Measurements from ENCODE around the gene MED10.

The MED10 gene, protein sequence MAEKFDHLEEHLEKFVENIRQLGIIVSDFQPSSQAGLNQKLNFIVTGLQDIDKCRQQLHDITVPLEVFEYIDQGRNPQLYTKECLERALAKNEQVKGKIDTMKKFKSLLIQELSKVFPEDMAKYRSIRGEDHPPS
- total RNA-seq, result 23.4 to 26.1 reads per million in 2 donors

DNA sequence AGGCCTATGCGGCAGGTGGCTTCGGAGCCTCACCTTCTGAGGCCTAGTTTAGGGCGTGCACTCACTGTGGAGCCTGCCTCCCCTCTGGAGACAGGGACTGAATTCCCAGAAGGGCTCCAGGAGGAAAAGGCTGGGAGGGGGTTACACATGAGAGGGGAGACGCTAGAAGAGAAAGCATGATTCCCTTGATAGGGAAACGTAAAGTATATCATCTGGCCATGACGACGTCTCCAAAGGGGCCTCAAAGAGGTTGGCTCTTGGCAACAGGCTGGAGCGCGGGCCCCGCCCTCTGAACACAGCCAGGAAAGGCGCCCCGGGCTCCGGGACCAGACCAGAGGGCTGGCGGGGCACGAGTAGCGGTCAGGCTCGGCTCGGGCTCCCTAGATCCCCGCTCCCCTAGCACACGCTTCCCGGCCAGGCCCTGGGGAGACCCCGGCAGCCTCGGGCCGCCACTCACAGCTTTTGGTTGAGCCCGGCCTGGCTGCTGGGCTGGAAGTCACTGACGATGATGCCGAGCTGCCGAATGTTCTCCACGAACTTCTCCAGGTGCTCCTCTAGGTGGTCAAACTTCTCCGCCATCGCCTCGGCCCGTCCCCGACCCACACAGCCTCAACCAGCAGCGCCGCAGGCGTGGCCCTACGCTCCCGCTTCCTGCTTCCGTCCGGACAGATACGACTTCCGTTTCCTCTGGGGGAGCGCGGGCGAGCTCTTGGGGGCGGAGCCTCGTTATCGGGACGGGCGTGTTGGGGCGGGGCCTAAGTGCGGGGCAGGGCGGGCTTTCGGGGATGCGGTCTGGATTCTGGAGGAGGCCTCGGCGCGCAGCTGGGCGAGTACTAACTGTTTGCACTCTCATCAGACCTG lies at the start of gene MED10:
MED10 (minus strand) TSS at position 643 of the 861 bp plus-strand sequence; CDS start at position 579, 64 bp downstream.
- peak; percentile 88 to 96 (median 92) for DNase-seq

DNA sequence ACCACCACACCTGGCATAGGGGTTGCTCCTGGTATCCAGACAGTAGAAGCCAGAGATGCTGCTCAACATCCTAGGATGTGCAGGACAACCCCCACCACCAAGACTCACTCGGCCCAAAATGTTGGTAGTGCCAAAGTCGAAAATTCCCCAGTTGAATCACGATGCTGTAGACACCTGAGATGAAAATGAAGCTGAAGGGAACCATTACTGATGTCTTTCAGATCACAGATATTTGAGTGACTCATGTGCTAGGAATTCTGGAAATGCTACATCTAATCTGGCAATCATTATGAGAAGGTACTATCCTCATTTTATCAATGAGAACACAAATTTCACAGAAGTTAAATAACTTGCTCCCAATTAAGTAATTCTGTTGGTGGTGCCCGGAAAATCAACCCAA lies 49.3 kb upstream of the MED10 start:
- DNase-seq, result no peak

DNA sequence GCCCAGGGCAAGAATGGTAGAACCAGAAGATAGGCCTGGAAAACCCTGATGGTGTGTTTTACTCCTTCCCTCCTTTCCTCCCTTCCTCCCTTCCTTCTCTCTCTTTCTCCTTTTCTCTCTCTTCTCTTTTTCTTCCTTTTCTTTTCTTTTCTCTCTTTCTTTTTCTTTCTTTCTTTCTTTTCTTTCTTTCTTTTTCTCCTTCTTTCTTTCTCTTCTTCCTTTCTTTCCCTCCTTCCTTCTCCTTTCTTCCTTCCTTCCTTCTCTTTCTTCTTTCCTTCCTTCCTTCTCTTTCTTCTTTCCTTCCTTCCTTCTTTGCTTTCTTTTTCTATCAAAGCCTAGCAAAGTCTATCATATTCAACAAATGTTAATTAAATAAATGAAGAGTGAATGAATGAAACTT lies 46.4 kb upstream of the MED10 start:
- DNase-seq, result no peak

DNA sequence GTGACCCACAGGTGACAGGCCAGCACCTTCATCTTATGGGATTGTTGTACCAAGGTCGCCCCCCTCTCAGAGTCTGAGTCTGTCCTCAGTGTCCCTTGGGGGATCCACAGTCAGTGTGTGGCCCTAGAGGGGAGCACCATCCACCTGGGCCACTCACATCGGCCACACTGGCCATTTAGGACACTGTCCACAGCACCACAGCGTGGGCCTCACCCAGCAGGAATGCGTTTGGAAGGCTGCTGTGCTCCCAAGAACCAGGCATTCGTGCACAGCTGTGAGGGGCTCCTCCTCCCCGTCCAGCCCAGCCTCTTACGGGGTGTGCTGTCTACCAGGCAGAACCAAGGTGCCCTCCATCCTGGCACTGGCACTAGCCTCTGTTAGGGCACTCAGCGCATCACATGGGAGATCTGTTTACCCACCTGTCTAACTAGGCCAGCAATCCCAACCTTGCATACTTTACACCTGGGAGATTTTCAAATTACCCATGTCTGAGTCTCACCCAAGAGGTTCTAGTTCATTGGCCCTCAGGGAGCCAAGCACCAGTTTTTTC lies 45.8 kb upstream of the MED10 start:
- no peak for DNase-seq

DNA sequence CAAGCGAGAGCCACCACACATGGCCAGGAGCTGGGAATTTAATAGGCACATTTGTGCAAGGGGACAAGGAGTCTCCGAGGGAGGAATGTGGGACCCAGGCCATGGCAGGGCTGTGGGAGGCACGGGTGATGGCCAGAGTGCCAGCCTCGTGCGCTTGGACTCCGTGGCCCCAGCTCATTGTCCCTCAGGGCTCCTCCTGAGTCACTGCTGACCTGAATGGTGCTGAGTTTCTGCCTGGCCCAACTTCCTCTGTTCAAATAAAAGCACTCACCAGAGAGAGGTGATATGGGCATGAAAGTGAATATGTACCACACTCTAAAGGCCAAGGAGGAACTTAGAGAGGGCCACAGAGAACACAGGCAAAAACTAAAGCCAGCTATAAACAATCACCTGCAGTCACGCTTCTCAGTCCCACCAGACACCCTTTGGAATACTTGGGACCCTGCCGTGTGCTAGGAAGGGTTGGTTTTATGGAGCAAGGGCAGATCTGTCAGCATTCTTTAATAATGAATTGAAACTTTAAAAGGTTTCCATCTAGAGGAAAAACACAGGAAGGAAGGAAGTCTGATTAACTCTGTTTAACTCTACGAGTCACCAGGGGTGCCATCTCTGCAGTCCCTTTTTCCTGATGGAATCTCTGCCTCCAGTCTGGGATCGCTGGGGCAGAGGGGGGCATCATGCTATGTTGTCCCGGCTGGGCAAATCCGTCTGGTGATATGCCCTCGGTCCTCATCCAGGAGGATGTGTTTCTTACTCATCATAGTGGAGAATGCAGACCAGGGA lies 45.2 kb upstream of the MED10 start:
- DNase-seq, result no peak

DNA sequence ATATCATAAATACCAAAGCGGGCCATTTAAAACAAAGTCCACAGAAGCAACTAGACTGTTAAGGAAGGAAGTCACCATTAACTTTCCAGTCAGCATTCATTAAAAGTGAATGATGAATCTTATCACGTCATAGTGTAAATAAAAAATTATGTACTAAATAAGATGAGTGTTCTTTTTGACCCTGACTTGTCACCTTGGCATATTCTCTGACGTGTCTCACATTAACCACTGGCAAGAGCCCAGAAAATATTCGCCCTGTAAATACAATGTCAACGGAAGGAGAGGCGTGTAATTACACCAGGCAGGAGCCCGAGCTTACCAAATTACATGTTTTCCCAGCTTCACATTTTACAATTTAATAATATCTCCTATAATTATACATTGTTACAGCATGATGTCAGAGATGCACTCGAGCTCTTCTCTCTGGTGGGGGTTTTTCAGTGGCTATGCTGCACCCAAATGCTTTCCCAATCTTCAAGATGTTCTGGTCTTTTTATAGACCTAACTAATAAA lies 41.0 kb upstream of the MED10 start:
- no peak for DNase-seq

DNA sequence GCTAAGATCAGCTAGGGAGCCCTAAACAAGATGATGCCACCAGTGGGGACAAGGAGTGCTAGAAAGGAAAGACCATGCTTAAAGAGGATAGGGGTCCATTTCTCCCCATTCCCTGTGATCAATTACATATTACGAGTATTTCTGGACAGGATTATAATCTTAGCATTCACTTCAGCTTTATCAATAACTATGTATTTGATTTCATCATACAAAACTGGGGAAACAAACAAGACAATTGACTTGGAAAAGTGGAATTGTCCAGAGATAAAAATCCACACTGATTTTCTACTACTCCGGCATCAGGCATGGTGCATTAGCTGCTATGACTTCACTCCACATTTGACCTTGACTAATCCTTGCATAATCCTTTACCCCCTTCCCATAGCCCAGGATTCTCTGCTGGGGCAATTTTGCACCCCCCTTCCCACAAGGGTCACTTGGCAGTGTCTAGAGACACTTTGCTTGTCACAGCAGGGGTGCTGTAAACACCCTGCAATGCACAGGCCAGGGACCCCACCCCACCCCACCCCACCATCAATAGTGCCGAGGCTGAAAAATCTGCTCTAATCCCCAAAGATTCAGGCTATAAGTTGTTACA lies 40.4 kb upstream of the MED10 start:
- DNase-seq, result no peak

DNA sequence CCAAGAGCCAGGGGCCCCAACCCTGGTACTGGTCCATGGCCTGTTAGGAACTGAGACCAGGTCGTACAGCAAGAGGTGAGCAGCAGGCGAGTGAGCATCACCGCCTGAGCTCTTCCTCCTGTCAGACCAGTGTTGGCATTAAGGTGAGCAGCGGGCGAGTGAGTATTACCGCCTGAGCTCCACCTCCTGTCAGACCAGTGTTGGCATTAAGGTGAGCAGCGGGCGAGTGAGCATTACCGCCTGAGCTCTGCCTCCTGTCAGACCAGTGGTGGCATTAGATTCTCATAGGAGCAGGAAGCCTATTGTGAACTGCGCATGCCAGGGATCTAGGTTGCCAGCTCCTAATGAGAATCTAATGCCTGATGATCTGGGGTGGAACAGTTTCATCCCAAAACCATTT lies 39.3 kb upstream of the MED10 start:
- DNase-seq, result no peak

DNA sequence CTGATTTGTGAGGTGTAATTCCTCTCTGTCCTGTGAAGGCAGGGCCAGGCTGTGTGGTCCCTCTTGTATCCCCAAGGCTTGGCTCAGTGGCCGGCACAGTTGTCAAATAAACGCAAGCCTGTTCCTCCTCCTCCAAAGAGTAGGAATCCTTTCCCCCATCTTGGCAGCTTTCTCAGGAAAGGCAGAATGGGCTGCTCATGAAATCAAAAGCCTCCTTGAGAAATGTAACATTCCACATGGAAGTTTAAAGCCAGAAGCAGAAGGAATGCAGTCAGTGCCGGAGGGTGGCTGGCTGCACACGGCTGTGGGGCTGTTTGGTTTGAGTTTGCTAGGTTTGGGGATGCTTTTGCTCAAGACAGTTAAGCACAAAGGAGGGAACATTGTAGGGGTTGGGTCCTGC lies 34.5 kb upstream of the MED10 start:
- DNase-seq, result no peak

DNA sequence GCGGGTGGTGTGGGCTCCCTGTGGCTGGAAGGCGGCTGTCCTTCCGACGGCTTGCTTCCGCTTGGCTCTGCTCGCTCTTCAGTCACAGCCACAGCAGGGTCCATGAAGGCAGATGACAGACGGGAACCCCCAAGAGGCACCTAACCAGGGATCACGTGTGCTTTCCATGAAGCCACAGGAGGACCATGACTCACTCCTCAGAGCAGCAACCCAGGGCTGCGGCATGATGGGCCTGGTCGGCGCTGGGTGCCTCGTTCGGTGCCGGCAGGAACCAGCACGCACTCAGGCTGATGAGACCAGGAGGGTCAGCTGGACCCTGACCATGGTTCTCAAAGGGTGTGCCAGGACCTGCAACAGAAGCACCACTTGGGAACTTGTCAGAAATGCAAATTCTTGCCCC lies 32.8 kb upstream of the MED10 start:
- DNase-seq, result no peak

DNA sequence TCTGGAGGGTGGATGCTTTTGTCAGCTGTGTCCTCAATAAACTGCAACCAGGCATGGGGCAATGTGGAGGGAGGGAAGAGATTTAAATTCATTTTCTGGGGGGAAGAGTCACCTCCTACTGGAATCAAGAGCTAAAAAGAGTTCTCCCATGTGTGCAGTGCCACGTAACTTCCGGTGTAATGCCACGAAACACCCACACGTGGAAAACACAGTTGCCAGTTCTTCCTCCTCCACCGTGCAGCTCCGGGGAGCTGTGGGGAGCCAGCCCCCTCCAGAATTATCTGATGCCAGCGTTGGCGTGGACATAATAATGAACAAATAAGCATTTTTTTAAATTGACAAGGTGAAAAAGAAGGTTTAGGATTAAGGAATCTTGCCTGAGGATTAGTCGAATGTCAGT lies 32.1 kb upstream of the MED10 start:
- DNase-seq, result no peak

DNA sequence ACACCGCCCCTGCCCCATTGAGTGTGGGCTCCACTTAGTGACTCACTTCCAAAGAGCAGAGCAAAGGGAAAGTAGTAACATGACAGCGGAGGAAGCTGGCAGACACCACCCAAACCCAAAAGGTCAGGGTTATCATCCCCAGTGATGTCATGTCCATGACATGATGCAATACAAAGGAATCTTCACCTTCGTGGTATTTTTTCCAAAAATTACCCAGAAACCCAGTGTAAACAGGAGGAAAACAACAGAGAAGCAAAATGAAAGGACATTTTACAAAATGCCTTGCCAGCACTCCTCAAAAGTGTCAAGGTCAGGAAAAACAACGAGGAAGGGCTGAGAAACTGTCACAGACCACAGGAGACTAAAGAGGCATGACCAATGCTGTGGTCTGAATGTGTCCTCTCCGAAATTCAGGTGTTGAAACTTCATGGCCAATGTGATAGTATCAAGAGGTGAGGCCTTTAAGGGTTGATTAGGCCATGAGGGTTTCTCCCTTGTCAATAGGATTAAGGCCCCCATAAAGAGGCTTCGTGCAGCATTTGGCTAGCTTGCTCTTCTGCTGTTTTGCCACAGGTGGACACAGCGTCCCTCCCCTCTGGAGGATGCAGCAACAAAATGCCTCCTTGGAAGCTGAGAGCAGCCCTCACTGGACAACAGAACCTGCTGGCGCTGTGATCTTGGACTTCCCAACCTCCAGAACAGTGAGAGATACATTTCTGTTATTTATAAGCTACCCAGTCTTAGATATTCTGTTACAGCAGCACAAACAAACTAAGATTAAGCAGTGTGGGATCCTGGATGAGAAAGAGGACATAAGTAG lies 30.5 kb upstream of the MED10 start:
- no peak for DNase-seq

DNA sequence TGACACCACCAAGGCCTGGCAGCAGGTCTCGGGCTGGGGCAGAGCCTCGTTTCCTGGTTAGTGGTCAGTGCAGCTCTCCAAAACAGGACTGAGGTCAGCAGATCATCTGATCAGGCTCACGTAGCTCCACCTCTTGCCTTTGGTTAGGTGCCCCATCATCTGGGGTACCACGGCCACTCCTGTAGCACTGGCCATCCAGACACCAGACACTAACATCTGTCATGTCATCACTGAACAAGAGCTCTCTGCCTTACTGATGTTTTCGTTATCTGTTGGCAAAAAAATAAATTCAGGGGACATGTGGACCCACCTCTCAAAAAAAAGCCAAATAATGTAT lies 29.9 kb upstream of the MED10 start:
- no peak for DNase-seq

DNA sequence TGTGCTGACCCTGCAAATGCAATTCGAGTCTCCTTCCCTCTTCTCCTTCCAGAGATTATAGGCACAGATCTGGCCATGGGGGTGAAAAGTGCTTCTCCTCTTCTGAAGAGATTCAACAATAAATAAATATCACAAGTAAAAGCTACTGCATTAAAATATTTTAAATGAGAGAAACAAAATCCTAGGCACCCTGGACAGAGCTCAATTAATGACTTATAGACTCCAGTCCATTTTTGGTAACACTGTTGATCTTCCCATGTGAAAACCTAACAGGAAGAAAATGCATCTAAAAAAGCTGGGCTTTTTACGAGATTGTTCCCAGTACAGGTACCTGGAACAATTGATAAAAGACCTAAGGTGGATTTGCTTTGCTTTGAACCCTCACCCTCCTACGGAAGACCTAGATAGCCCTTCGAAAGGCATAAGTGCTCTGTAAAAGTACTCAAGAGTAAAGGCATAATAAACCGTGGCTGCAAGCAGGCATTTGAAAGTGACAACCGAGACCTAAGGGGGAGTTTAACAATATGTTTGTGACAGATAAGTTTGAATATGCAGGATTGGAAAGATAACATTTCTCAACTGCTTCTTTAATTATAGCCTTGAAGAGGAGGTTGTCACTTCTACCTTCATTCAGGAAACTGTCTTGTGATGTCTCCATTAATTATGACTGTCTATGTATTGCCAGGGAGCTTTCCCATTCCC lies 29.4 kb upstream of the MED10 start:
- DNase-seq, result no peak

DNA sequence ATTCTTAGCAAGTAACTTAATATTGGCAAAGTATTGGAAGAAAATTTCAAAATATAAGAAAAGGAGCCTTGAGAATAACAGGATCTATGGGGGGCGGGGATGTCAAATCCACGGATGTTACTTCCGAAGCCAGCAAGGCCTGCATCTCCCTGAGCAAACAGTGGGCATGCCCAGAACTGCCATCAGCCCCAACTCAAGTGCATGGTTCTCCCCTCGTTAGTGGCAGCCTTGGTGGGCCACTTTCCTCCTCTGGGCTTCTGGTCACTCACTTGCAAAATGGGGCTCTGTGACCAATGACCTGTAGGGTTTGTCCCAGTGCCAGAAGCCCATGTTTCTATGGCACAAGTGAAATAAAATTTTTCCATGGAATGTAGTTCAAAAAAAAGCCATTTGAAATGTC lies 27.2 kb upstream of the MED10 start:
- DNase-seq, result no peak

DNA sequence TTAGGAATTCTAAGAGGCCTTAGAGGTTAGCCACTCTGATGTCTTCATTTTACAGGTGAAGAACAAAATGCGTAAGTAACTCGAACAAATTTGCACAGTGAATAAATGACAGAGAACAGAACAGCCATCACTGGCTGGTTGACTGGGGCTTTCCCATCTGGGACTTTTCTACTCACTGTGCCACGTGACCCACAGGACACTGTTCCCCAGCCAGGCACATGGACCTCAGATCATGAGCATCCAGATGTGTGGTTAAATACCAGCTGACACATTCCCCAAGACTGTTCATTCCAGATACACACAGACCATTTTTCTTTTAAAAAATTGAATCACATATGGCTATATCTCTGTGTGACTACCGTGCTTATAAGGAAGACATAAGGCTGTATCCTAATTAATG lies 25.8 kb upstream of the MED10 start:
- DNase-seq, result no peak

DNA sequence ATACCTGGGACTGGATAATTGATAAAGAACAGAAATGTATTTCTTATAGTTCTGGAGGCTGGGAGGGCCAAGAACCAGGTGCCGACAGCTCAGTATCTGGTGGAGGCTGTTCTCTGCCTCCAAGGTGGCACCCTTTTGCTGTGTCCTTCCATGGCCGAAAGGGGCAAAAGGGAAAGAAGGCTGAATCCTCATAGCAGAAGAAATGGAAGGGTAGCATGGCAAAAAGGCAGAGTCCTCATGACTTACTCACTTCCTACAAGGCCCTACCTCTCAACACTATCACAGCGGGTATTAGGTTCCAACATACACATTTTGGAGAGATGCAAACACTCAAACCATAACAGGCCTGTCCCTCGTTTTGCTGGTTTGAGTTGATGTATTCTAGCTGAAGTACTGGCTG lies 25.1 kb upstream of the MED10 start:
- no peak for DNase-seq

DNA sequence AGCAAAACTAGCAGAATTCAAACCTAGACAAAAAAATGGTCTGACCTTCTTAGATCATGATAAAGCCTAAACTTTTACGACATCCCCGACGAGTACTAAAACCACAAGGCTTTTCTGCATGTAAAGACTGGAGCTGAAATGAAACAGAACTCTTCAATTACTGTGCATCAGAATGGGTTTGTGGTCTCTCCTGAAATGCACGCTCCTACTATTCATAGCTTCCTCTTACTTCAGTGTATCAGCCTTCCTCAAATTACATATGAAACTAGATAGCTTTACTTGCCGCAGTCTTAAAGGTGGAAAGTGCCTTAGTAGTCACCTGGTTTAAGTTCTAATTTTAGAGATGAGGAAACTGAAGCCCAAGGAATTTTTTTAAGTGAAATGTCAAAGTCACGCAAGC lies 24.6 kb upstream of the MED10 start:
- DNase-seq, result peak in 1 of 5 experiments; percentile 12

DNA sequence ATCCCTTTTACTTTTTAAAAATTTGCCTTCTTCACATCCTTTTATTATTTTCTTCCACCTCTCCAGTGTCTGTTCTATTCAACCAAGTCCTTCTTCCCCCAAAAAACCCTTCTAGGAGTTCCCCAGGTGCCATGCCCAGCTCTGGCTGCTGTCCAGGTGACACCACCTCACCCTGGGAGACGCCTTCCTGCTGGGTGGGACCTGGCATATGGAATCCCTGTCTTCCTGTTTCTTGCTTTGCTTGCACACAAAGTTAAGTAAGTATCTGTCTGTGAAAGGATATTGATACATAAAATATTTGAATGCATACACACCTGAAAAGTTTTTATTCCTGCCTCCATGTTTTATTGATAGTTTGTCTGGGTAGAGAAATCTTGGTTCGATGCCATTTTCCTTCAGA lies 23.1 kb upstream of the MED10 start:
- no peak for DNase-seq

DNA sequence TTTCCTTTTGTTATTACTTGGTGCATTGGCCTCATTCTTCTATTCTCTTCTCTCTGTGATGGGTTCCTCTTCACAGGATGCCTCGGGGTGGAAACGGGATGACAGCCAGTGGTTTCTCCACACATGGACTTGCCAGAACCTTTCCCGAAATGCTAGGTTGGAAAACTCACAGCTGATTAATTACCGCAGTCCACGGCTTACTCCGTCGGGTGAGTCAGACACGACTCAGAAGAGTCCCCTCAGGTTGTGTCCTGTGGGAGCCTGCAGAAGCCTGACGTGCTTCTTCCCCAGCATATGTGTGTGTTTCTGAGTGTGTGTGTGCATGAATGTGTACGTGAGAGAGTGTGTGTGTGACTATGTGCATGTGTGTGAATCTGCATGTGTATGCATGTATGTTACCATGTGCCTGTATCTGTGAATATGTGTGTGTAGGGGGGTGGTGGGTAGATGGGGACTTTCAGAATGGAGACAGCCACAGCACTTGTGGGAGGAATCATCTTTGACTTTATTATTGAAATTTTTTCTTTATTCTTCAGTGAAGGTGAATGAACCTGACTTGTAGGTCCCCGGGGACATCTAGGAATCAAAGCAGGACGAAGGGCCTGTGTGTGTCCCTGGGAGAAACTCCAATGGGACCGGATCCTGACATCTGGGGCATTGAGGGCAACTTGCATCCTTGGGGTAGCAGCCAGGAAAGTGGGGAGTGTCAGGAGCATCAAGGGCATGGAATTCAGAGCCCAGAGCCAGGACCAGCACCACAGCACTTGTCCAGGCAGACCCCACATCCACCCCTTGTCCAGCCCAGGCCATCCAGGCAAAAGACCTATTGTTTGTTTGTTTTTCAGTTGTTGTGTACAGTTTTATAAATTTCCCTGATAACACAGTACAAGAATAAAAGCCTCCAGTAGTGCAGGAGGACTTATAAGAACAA lies 21.9 kb upstream of the MED10 start:
- no peak for DNase-seq
